SK-N-MC (cell line): Measurements from ENCODE around the gene GTF3C6.

Experiments
- EZH2 ChIP-seq: fragments of 200-600 bp; sonication (generic); IDR thresholded peaks from one replicate; pipeline ENCODE4 v1.6.1; 2017; ENCODE audit warnings: antibody characterized with exemption
- POLR2AphosphoS5 ChIP-seq: IDR thresholded peaks from 2 replicates; pipeline ENCODE4 v1.6.1; 2012; ENCODE audit warnings: mild to moderate bottlenecking, low read depth, low read length, borderline replicate concordance

- TF ChIP-seq EZH2 (no peak), POLR2AphosphoS5 (no peak)
These were observed 23.3 kb upstream of the GTF3C6 start for GRCh38 chr6:110935171-110935570.
